ENCODE measurements around the gene SLC12A8. TPM values are rescaled to one million over a fixed set of nuclear protein-coding genes. Genes with fewer than 3 reads are reported as not detected.
A peak's percentile ranks its signal among the peaks of the same experiment; 100 is the strongest.

Gene SLC12A8
- total and polyA plus RNA-seq, 2 of the 13 experiments (the other 11 are each of a cell fraction or from before 2014, with no cell fraction given): 0.44 to 0.71 TPM

DNA sequence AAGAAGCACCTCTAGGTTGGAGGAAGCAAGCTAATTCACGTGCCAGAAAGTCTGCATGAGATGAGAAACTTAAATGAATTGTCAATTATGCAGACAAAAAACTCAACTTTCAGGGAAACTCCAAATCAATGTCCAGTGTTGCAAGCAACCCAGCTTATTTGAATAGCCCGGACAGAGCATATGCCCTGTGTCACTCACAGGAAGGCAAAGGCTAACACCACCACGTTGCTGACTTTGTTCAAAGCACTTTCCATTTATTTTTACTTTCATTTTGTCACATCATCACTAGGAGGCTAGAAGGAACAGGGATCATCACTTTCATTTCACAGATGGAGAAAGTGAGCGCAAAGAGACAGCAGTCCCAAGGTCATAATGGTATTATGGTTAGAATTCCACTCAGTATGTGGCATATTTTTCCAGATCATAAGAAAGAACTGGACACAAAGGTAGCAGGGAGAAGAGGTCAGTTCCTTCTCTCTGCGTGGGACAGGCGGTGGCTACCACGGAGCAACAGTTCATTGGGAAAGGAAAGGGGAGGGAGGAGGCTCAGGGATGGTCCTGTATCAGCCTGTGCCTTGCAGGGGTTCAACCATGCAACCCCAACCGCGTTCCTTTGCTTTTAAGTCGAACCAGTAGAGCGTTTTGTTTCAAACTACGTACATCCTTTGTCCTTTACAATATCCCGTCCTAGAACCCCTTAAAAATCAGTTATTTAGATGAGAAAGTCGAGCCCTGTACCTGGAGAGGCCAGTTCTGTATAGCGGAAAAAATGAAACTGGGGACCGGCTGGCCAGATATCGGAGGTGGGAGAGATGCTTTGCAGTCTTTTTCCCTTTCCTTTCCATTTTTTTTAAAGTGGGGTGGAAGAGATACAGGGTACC lies 157.9 kb downstream of the SLC12A8 start (continued):
- TF ChIP-seq, protein P1, sequence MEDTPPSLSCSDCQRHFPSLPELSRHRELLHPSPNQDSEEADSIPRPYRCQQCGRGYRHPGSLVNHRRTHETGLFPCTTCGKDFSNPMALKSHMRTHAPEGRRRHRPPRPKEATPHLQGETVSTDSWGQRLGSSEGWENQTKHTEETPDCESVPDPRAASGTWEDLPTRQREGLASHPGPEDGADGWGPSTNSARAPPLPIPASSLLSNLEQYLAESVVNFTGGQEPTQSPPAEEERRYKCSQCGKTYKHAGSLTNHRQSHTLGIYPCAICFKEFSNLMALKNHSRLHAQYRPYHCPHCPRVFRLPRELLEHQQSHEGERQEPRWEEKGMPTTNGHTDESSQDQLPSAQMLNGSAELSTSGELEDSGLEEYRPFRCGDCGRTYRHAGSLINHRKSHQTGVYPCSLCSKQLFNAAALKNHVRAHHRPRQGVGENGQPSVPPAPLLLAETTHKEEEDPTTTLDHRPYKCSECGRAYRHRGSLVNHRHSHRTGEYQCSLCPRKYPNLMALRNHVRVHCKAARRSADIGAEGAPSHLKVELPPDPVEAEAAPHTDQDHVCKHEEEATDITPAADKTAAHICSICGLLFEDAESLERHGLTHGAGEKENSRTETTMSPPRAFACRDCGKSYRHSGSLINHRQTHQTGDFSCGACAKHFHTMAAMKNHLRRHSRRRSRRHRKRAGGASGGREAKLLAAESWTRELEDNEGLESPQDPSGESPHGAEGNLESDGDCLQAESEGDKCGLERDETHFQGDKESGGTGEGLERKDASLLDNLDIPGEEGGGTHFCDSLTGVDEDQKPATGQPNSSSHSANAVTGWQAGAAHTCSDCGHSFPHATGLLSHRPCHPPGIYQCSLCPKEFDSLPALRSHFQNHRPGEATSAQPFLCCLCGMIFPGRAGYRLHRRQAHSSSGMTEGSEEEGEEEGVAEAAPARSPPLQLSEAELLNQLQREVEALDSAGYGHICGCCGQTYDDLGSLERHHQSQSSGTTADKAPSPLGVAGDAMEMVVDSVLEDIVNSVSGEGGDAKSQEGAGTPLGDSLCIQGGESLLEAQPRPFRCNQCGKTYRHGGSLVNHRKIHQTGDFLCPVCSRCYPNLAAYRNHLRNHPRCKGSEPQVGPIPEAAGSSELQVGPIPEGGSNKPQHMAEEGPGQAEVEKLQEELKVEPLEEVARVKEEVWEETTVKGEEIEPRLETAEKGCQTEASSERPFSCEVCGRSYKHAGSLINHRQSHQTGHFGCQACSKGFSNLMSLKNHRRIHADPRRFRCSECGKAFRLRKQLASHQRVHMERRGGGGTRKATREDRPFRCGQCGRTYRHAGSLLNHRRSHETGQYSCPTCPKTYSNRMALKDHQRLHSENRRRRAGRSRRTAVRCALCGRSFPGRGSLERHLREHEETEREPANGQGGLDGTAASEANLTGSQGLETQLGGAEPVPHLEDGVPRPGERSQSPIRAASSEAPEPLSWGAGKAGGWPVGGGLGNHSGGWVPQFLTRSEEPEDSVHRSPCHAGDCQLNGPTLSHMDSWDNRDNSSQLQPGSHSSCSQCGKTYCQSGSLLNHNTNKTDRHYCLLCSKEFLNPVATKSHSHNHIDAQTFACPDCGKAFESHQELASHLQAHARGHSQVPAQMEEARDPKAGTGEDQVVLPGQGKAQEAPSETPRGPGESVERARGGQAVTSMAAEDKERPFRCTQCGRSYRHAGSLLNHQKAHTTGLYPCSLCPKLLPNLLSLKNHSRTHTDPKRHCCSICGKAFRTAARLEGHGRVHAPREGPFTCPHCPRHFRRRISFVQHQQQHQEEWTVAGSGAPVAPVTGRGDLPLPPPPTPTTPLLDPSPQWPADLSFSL (CRISPR knock-in tag; IDR thresholded peaks at IDR 0.05): peak; percentile 50; the same call in 1 of the 2 replicates
- 0 out of 2 replicates have a peak, but pooled peaks have one; percentile 31 for TF ChIP-seq ZNF761 (CRISPR knock-in tag; conservative IDR thresholded peaks at IDR 0.05)
- TF ChIP-seq SOX13 (IDR thresholded peaks at IDR 0.05): no peak
- 0 out of 4 replicates have a peak, but pooled peaks of 1 of the 2 experiments have one; percentile 25 for TF ChIP-seq SOX13 (CRISPR knock-in tag; conservative IDR thresholded peaks at IDR 0.05 in 1 of 2, IDR thresholded peaks at IDR 0.05 in 1 of 2)
- 0 out of 2 replicates have a peak, but pooled peaks have one; percentile 38 for TF ChIP-seq MXD4 (CRISPR knock-in tag; IDR thresholded peaks at IDR 0.05)
- TF ChIP-seq SAP130 (CRISPR knock-in tag; IDR thresholded peaks at IDR 0.05; ENCODE audit: low read depth): peak; percentile 95
- 0 out of 2 replicates have a peak, but pooled peaks have one; percentile 22 for TF ChIP-seq THAP11 (CRISPR knock-in tag; IDR thresholded peaks at IDR 0.05)
- 0 out of 2 replicates have a peak, but pooled peaks have one; percentile 64 for TF ChIP-seq GATAD2A (CRISPR knock-in tag; IDR thresholded peaks at IDR 0.05)
- 0 out of 2 replicates have a peak, but pooled peaks have one; percentile 34 for TF ChIP-seq MYC (CRISPR knock-in tag; IDR thresholded peaks at IDR 0.05; ENCODE audit: borderline replicate concordance)

Measured in HepG2 (cell line).